Heart left ventricle (tissue), 16 donors: ENCODE data around the gene ARHGAP10. TPM values are rescaled to one million over a fixed set of nuclear protein-coding genes. Genes with fewer than 3 reads are reported as not detected.
A peak's percentile ranks its signal among the peaks of the same experiment; 100 is the strongest.
"Not testable (repeated sequence)": the region's sequence is repeated elsewhere in the genome, so short reads cannot be mapped to it uniquely, and the experiment has no call there.

ENCODE experiments used
- ATAC-seq, 4 donors: fragments of 200-7000 bp; cut with Tn5 transposase; one replicate each; pipeline ENCODE4 v1.9.1; 2020 to 2022; ENCODE audit warnings: moderate library complexity in 4 of 4, mild to moderate bottlenecking in 3 of 4, moderate number of reproducible peaks in 1 of 4
- DNase-seq, 5 donors: peaks; one replicate each; pipeline ENCODE4 v3.0.0-alpha.2; 2020
- H3K27ac ChIP-seq, 12 donors: fragments of 200-600 bp; sonication (generic) in 4 of 12; one replicate each; pipeline versions ENCODE4 v1.5.0 to v1.8.0; 2016 to 2022; ENCODE audit warnings: mild to moderate bottlenecking in 2 of 12
- H3K27me3 ChIP-seq, 9 donors: fragments of 200-600 bp; sonication (generic) in 2 of 9; one replicate each; pipeline versions ENCODE4 v1.5.1 to v1.8.0; 2016 to 2022; ENCODE audit warnings: mild to moderate bottlenecking in 3 of 9
- H3K36me3 ChIP-seq, 9 donors: fragments of 200-600 bp; sonication (generic) in 2 of 9; one replicate each; pipeline versions ENCODE4 v1.5.0 to v1.8.0; 2018 to 2022; ENCODE audit warnings: mild to moderate bottlenecking in 2 of 9
- H3K4me1 ChIP-seq, 12 donors: fragments of 200-600 bp; sonication (generic) in 4 of 12; one replicate each; pipeline versions ENCODE4 v1.5.0 to v1.8.0; 2016 to 2022; ENCODE audit warnings: mild to moderate bottlenecking in 3 of 12
- H3K4me3 ChIP-seq, 12 donors: fragments of 200-600 bp; sonication (generic) in 4 of 12; one replicate each; pipeline versions ENCODE4 v1.5.0 to v1.8.0; 2017 to 2022; ENCODE audit warnings: mild to moderate bottlenecking in 9 of 12, moderate library complexity in 4 of 12
- H3K9me3 ChIP-seq, 12 donors: fragments of 200-600 bp; sonication (generic) in 4 of 12; one replicate each; pipeline versions ENCODE4 v1.5.0 to v1.8.0; 2016 to 2022; ENCODE audit warnings: mild to moderate bottlenecking in 1 of 12
- CTCF ChIP-seq, 12 donors: fragments of 200-600 bp; sonication (generic) in 4 of 12; IDR thresholded peaks; one replicate each; pipeline versions ENCODE4 v1.5.0 to v1.8.0; 2018 to 2022; ENCODE audit warnings: antibody characterized with exemption in 12 of 12, mild to moderate bottlenecking in 5 of 12
- POLR2A ChIP-seq, 2 donors: fragments of 450-650 bp; IDR thresholded peaks; one replicate each; pipeline ENCODE4 v1.6.1; 2017; ENCODE audit warnings: antibody characterized with exemption in 2 of 2, mild to moderate bottlenecking in 2 of 2, moderate library complexity in 2 of 2
- WGBS, 4 donors: extraction: QIAGEN DNeasy Blood & Tissue Kit in 2 of 4; methylation state at CpG; one replicate each; pipeline versions ENCODE4 v1.1.5 to v1.1.7; 2013 to 2018; 5-methylcytosine and 5-hydroxymethylcytosine counted together
- intact Hi-C, 10 donors: fragments of 100-400 bp; cut with DNase I; formaldehyde crosslinking; loops; one replicate each; pipeline versions ENCODE4 v1.11.1 to v1.14.2; 2022
- polyA plus RNA-seq, 2 donors: library from polyadenylated mRNA; stranded (reverse); fragments of 200-250 nt; gene quantifications; one replicate each; pipeline ENCODE4 v1.2.3, GENCODE V29; 2013
- total RNA-seq, 9 donors: library from RNA; depleted of rRNA in 2 of 9; stranded (reverse); fragments of >200 nt in 2 of 9; fragmentation: NEBNext Ultra II Directional in 3 of 9; extraction: Animal tissue kit (Norgen Biotek cat#: 25700) in 3 of 9; gene quantifications; one replicate each; pipeline versions ENCODE4 v1.1.0 to v1.2.4, GENCODE V29; 2016 to 2023
- donor health status: ischemic (EF 13 %, LVEDD 7.1; RV severe dilation, severe dysfunction).
- donor health status: healthy with polysubstance abuse.
- donor health status: DM: no; HTN: yes; CAD: no.
- donor health status: DM: no; HTN: no; CAD: no.
- donor health status: ischemic (EF 25% LVEDD 6.9; RV normal size, moderate dysfunction).
- donor health status: ischemic (EF 25% LVEDD 5.7; RV mildly dilated, moderate dysfunction).
- donor health status: healthy.
- donor health status: DM: yes; HTN: yes; CAD: no.
- donor health status: ischemic (EF 35%, LVEDD 5.7; RV mildly dilated, moderate dysfunction).
- donor health status: nonischemic (EF 11% LVEDD 7.7; RV severe dilation, severe dysfunction).
- donor health status: DM: yes; HTN: yes; CAD: no.
- donor health status: PGD.
- donor health status: ischemic (EF 29% LVEDD 5.4; RV normal size, mild dysfunction).
- donor health status: nonischemic (EF 23%, LVEDD 6.1; RV moderate dilation, normal function).

The ARHGAP10 gene
- total and polyA plus RNA-seq, 11 donors = 30.6 to 73.7 (median 51.7) TPM

- Histone ChIP-seq H3K4me1 (peaks cover 2 to 55% (median 41%) of the 10 kb centered on the region in 12 donors), H3K9me3 (no peaks in the 10 kb centered on the region), H3K27me3 (no peaks in the 10 kb centered on the region), H3K36me3 (no peaks in the 10 kb centered on the region), H3K4me3 (no peak overlapping the region), H3K27ac (peak overlapping the region in 5 of 12 donors; percentile 4 to 64 (median 58))
- DNase-seq (no peak), ATAC-seq (no peak)
- intact Hi-C loops = loop anchor here in 1 of 10 donors (5.0 to 10.0 kb wide), 2 partner anchors 61 to 62 kb away; partner anchors contain the start of gene ARHGAP10
- no peak for TF ChIP-seq POLR2A (IDR thresholded peaks at IDR 0.05)
- no peak for TF ChIP-seq CTCF (IDR thresholded peaks at IDR 0.05)
- WGBS, 4 donors = 89 to 96% (median 95%) methylated on average over 1 of the region's 1 CpG
Measured at GRCh38 chr4:147794314-147794680, 62.4 kb downstream of the ARHGAP10 start.

GRCh38 chr4:147794787-147795413 is 63.0 kb downstream of the ARHGAP10 start:
- ATAC-seq (no peak), DNase-seq (no peak)
- H3K27ac ChIP-seq = peak overlapping the region in 1 of 12 donors; percentile 4
- intact Hi-C loops = loop anchor here in 1 of 10 donors (5.0 to 10.0 kb wide), 2 partner anchors 60 to 63 kb away; partner anchors contain the start of gene ARHGAP10
- H3K27me3 ChIP-seq = no peaks in the 10 kb centered on the region
- peaks cover 4 to 55% (median 43%) of the 10 kb centered on the region in 12 donors for H3K4me1 ChIP-seq
- WGBS, 4 donors = 72 to 82% (median 75%) methylated on average over 5 of the region's 5 CpGs
- no peak for TF ChIP-seq CTCF (IDR thresholded peaks at IDR 0.05)
- no peak for TF ChIP-seq POLR2A (IDR thresholded peaks at IDR 0.05)
- no peak overlapping the region for H3K4me3 ChIP-seq
- H3K9me3 ChIP-seq = no peaks in the 10 kb centered on the region
- H3K36me3 ChIP-seq = no peaks in the 10 kb centered on the region

- intact Hi-C loops = loop anchor here in 1 of 10 donors (10.0 kb wide), 1 partner anchor 56 kb away; no protein-coding TSS in a partner anchor
- peaks cover 0 to 52% (median 43%) of the 10 kb centered on the region in 12 donors for H3K4me1 ChIP-seq
- not testable (repeated sequence) for ATAC-seq, DNase-seq, H3K4me3 ChIP-seq, H3K27me3 ChIP-seq, H3K9me3 ChIP-seq, H3K36me3 ChIP-seq
- H3K27ac ChIP-seq = peak overlapping the region in 9 of 12 donors; percentile 11 to 62 (median 39)
- 69 to 80% (median 74%) methylated on average over 4 of the region's 4 CpGs for WGBS, 4 donors
Measured at GRCh38 chr4:147799057-147799456, 67.2 kb downstream of the ARHGAP10 start.

DNA sequence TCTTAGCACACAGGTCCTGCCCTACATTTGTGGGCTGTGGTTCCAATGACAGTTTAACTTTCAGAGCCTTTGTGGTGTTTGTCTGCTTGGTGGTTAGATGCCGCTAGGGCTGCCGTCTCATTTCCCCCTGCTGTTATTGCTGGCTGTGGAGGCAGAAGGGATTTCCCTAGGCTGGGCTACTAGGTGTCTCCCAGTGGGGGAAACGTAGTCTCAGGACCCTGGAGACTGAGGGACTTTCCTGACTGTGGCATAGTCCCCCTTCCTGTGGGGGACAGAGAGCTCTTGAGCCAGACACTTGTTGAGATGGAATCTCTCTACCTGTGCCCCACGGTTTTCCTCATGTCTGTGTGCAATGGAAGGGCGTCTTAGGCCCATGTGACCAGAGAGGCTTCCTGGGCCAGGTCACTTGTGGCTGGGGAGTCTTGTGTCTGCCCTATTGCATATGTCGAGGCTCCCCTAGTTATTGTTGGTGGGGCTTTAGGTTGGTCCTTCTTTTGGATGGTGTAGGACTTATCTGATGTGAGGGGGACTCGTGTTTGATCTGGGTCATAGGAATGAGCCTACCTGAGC is 68.2 kb downstream of the ARHGAP10 start:
- Histone ChIP-seq H3K9me3 (no peaks in the 10 kb centered on the region), H3K36me3 (no peaks in the 10 kb centered on the region), H3K27me3 (no peaks in the 10 kb centered on the region), H3K4me1 (peaks cover 0 to 55% (median 40%) of the 10 kb centered on the region in 12 donors), H3K4me3 (no peak overlapping the region), H3K27ac (peak overlapping the region in 9 of 12 donors; percentile 0 to 62 (median 45))
- ATAC-seq (peak in 3 of 4 donors; percentile 22 to 41 (median 39)), DNase-seq (no peak)
- intact Hi-C loops = loop anchor here in 1 of 10 donors (10.0 kb wide), 1 partner anchor 55 kb away; no protein-coding TSS in a partner anchor
- TF ChIP-seq CTCF (IDR thresholded peaks at IDR 0.05) (no peak), POLR2A (IDR thresholded peaks at IDR 0.05) (no peak)
- 77 to 87% (median 81%) methylated on average over 4 to 7 of the region's 7 CpGs for WGBS, 4 donors
